Thyroid gland (tissue), 4 donors: Measurements from ENCODE around the gene ANKRD2.

Experiments used
- CTCF ChIP-seq, 6 experiments: fragments of 200-600 bp in 3 of 6; fragments of 450-650 bp in 3 of 6; sonication (generic) in 3 of 6; IDR thresholded peaks; one replicate each; pipeline ENCODE4 v1.5.1; 2016 to 2019; ENCODE audit warnings: antibody characterized with exemption in 6 of 6, mild to moderate bottlenecking in 2 of 6, inconsistent platforms in 1 of 6, moderate library complexity in 1 of 6
- POLR2A ChIP-seq, 2 donors: fragments of 450-650 bp; IDR thresholded peaks; one replicate each; pipeline ENCODE4 v1.6.1; 2017; ENCODE audit warnings: antibody characterized with exemption in 2 of 2, mild to moderate bottlenecking in 2 of 2, moderate library complexity in 1 of 2

- no peak for TF ChIP-seq CTCF (IDR thresholded peaks at IDR 0.05)
- TF ChIP-seq POLR2A (IDR thresholded peaks at IDR 0.05): no peak
Observed at GRCh38 chr10:97582169-97582568, 9.6 kb downstream of the ANKRD2 start.
